Measurements from ENCODE around the gene PPP1R9B. TPM values are rescaled to one million over a fixed set of nuclear protein-coding genes. Genes with fewer than 3 reads are reported as not detected.

The PPP1R9B gene
- total RNA-seq, 1 experiment from 2014 or later: 112 TPM

GRCh38 chr17:50117202-50118051, 33.0 kb downstream of the PPP1R9B start:
- Histone ChIP-seq H3K9me3 (ENCODE audit: control insufficient read depth in 1 of 2, insufficient read depth in 1 of 2, low read depth in 1 of 2, low read length in 2 of 2) (no peaks in the 10 kb centered on the region), H2AFZ (ENCODE audit: low read depth, low read length, poor library complexity, severe bottlenecking) (peak overlapping the region; percentile 81), H4K20me1 (ENCODE audit: insufficient read depth) (no peaks in the 10 kb centered on the region), H3K27me3 (ENCODE audit: insufficient read depth, low read length) (peaks cover 6% of the 10 kb centered on the region; the same call in 1 of the 2 replicates), H3K9me2 (ENCODE audit: insufficient read depth) (no peaks in the 10 kb centered on the region), H3K4me3 (replicated peaks in 1 of 2; ENCODE audit: low read depth in 1 of 2, low read length in 2 of 2) (peak overlapping the region; percentile 26 to 51), H3K9ac (ENCODE audit: low read length) (peak overlapping the region; percentile 41), H3K4me1 (ENCODE audit: control insufficient read depth in 1 of 2, insufficient read depth in 2 of 2, low read length in 2 of 2) (peaks cover 7 to 22% of the 10 kb centered on the region in 2 experiments; a peak in 3 of 4 replicates), H3K79me2 (ENCODE audit: insufficient read depth, low read length) (no peaks in the 10 kb centered on the region), H3K36me3 (ENCODE audit: control insufficient read depth in 1 of 2, insufficient read depth in 2 of 2, low read length in 2 of 2) (no peaks in the 10 kb centered on the region), H3K27ac (ENCODE audit: low read depth, low read length) (peak overlapping the region; percentile 16; the same call in 1 of the 2 replicates), H3K4me2 (ENCODE audit: low read length) (peak overlapping the region; percentile 86)
- ChIA-PET RAD21 (ENCODE audit: low non-redundant PET in 1 of 2, low total read pairs in 2 of 2, uncharacterized antibody in 2 of 2, unreplicated experiment in 2 of 2) (interaction anchor here in 1 of 2 experiments (0.8 kb wide), 1 partner anchor 52 kb away, joined by 4 read pairs; no protein-coding TSS in a partner anchor), POLR2A (interaction anchor here (0.8 kb wide), 1 partner anchor 34 kb away, joined by 3 read pairs; no protein-coding TSS in a partner anchor), CTCF (interaction anchor here (1.0 to 6.8 kb wide), 17 partner anchors 10 to 560 kb away, joined by 3 to 55 read pairs (median 5); partner anchors contain the start of gene PDK2)
- intact Hi-C loops (cut with micrococcal nuclease): no loop called here
- ATAC-seq (peak; percentile 95), DNase-seq (ENCODE audit: low read depth, low spot score) (peak; percentile 68)
- BruUV-seq (replicated peaks): no TSS peak
- no peak; the same call in none of the 2 replicates for TF ChIP-seq RAD21 (IDR thresholded peaks at IDR 0.05; ENCODE audit: low read depth)
- peak; percentile 48 for TF ChIP-seq TCF7L2 (IDR thresholded peaks at IDR 0.05; ENCODE audit: borderline replicate concordance, extremely low read depth, insufficient read depth, insufficient read length)
- no peak for TF ChIP-seq POLR2A (IDR thresholded peaks at IDR 0.05; ENCODE audit: borderline replicate concordance, extremely low read depth, insufficient read depth, insufficient read length)
- TF ChIP-seq CTCF (IDR thresholded peaks at IDR 0.05 in 2 of 3, conservative IDR thresholded peaks at IDR 0.05 in 1 of 3; ENCODE audit: borderline replicate concordance in 1 of 3, insufficient read depth in 1 of 3, low read depth in 2 of 3, low read length in 2 of 3): peak; percentile 81 to 91 (median 85)
- peak; percentile 35; the same call in 1 of the 2 replicates for TF ChIP-seq POLR2AphosphoS5 (IDR thresholded peaks at IDR 0.05; ENCODE audit: low read depth, low read length)
- peak; percentile 80 for TF ChIP-seq CBX3 (IDR thresholded peaks at IDR 0.05; ENCODE audit: low read depth)
- no peak for TF ChIP-seq YY1 (IDR thresholded peaks at IDR 0.05; ENCODE audit: extremely low read depth, insufficient replicate concordance, low read depth, low read length)
- TF ChIP-seq SRF (IDR thresholded peaks at IDR 0.05; ENCODE audit: low read depth): no peak
- no peak for TF ChIP-seq SP1 (IDR thresholded peaks at IDR 0.05; ENCODE audit: low read depth)
- TF ChIP-seq CEBPB (IDR thresholded peaks at IDR 0.05; ENCODE audit: low read depth): no peak
- peak; percentile 35; the same call in 1 of the 2 replicates for TF ChIP-seq ZFX (IDR thresholded peaks at IDR 0.05)
- TF ChIP-seq REST (IDR thresholded peaks at IDR 0.05; ENCODE audit: low read depth): no peak
- no peak for TF ChIP-seq FOSL1 (IDR thresholded peaks at IDR 0.05; ENCODE audit: low read depth)
- no peak for TF ChIP-seq EGR1 (IDR thresholded peaks at IDR 0.05; ENCODE audit: low read depth)
- TF ChIP-seq EZH2 (IDR thresholded peaks at IDR 0.05): no peak
- TF ChIP-seq ELF1 (IDR thresholded peaks at IDR 0.05; ENCODE audit: borderline replicate concordance, low read depth): no peak
- no peak for TF ChIP-seq ZBTB33 (IDR thresholded peaks at IDR 0.05; ENCODE audit: extremely low read depth, insufficient replicate concordance, low read length)
- TF ChIP-seq ZNF274 (IDR thresholded peaks at IDR 0.05; ENCODE audit: low read depth, low read length): no peak
- no peak for TF ChIP-seq SIN3A (IDR thresholded peaks at IDR 0.05; ENCODE audit: low read depth)

All from HCT116 (cell line).